SH-SY5Y (cell line): ENCODE data around the gene SDC3.

Experiments
- GATA2 ChIP-seq: IDR thresholded peaks from 2 replicates; pipeline ENCODE4 v1.6.1; 2011; ENCODE audit warnings: mild to moderate bottlenecking, low read depth, low read length
- GATA3 ChIP-seq: IDR thresholded peaks from 2 replicates; pipeline ENCODE4 v1.6.1; 2011; ENCODE audit warnings: low read depth, mild to moderate bottlenecking, low read length, moderate library complexity

DNA sequence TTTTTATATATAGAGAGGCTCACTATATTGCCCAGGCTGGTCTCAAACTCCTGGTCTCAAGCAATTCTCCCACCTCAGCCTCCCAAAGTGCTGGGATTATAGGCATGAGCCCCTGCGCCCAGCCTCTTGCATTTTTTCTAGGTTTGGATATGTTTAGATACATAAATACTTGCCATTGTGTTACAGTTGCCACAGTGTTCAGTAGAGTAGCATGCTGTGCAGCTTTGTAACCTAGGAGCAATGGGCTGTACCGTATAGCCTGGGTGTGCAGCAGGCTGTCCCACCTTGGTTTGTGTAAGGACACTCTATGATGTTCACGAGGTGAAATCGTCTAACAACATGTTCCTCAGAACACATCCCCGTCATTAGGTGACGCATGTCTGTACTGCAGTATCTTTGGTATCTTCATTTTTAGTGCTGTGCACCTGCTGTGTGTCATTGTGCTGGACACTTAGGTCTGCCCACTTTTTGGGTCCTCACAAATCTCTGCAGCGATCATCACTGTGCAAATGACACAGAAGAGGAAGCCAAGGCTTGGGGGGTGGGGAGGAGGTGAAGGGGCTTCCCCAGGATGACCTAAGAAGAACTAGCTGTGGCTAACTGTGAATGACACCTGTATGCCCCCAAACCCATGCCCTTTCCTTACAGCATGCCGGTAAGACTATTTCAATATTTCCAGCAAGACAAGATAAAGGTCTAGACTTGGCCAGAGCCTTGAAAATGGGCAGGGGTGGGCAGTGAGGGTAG is 44.5 kb downstream of the SDC3 start:
- TF ChIP-seq GATA2 (no peak), GATA3 (no peak)
